Brain pericyte (primary cell): ENCODE measurements around the gene CCDC106.
A peak's percentile ranks its signal among the peaks of the same experiment; 100 is the strongest.

Source experiments
- DNase-seq: peaks from one replicate; pipeline ENCODE4 v3.0.0-alpha.2; 2012; ENCODE audit warnings: low read depth, low spot score

The CCDC106 gene

GRCh38 chr19:55650602-55651230, 2.7 kb downstream of the CCDC106 start:
- no peak for DNase-seq

GRCh38 chr19:55651236-55651635, 3.2 kb downstream of the CCDC106 start:
- DNase-seq, result no peak

- DNase-seq, result no peak
Measured at GRCh38 chr19:55652311-55653128, 4.5 kb downstream of the CCDC106 start.

- peak; percentile 99 for DNase-seq
Measured at GRCh38 chr19:55653651-55654322, 5.8 kb downstream of the CCDC106 start.

- DNase-seq, result peak; percentile 98
Measured at GRCh38 chr19:55654323-55654867, 6.4 kb downstream of the CCDC106 start.

GRCh38 chr19:55654868-55655647, 7.0 kb downstream of the CCDC106 start, which contains the start of gene U2AF2:
Gene U2AF2 (plus strand): TSS chr19:55655035. CDS start chr19:55655105, 70 bp downstream.
- DNase-seq, result no peak

- DNase-seq, result no peak
Measured at GRCh38 chr19:55655648-55656040, 7.6 kb downstream of the CCDC106 start.

- no peak for DNase-seq
Measured at GRCh38 chr19:55656552-55656951, 8.5 kb downstream of the CCDC106 start.

- no peak for DNase-seq
Measured at GRCh38 chr19:55656988-55657747, 9.2 kb downstream of the CCDC106 start.

- DNase-seq, result no peak
Measured at GRCh38 chr19:55658846-55659459, 10.9 kb downstream of the CCDC106 start.

GRCh38 chr19:55659822-55660221, 11.8 kb downstream of the CCDC106 start:
- DNase-seq, result no peak

- DNase-seq, result no peak
Measured at GRCh38 chr19:55660404-55660803, 12.4 kb downstream of the CCDC106 start.

GRCh38 chr19:55660991-55661390, 13.0 kb downstream of the CCDC106 start:
- no peak for DNase-seq

- no peak for DNase-seq
Measured at GRCh38 chr19:55661826-55662225, 13.8 kb downstream of the CCDC106 start.

- DNase-seq, result no peak
Measured at GRCh38 chr19:55663846-55664536, 16.0 kb downstream of the CCDC106 start.

GRCh38 chr19:55666343-55667005, 18.5 kb downstream of the CCDC106 start:
- DNase-seq, result no peak

GRCh38 chr19:55667006-55667381, 19.0 kb downstream of the CCDC106 start:
- DNase-seq, result no peak

- no peak for DNase-seq
Measured at GRCh38 chr19:55667511-55667910, 19.5 kb downstream of the CCDC106 start.

GRCh38 chr19:55667958-55668357, 19.9 kb downstream of the CCDC106 start:
- DNase-seq, result no peak
